ENCODE measurements around the gene RRM2. TPM values are rescaled to one million over a fixed set of nuclear protein-coding genes. Genes with fewer than 3 reads are reported as not detected.

The RRM2 gene
- total and polyA plus RNA-seq, 2 of the 4 experiments (the other 2 are of a cell fraction): 53.6 to 68.5 TPM

DNA sequence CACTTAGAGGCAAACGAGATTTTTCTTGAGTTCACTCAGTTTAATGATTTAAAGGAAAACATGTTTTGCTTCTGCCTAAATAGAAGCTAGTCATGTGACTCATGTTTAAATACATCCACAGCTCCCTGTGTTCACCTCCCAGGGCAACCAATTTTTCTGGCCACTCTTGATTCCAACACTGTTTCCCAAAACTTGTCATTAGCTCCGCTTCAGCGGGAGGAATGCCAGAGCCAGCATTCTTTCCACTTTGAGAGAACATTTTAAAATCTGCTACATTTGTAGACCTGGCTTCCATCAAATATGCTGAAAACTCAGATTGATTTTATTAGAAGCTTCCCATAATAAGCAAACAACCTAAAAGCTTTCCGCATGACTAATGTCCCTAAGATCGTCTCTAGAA, 39.5 kb upstream of the RRM2 start:
- H4K91ac ChIP-seq (ENCODE audit: insufficient read depth, low read depth, low read length): no peak overlapping the region
- no peak for DNase-seq
- 0 out of 2 replicates have a peak, but pooled peaks cover 3% of the 10 kb centered on the region for H4K20me1 ChIP-seq (ENCODE audit: insufficient read depth, low read length)
- no peak overlapping the region for H3K18ac ChIP-seq (ENCODE audit: low read depth, low read length)
- no peak overlapping the region for H3K14ac ChIP-seq (replicated peaks; ENCODE audit: low read depth, low read length)
- H3K9me3 ChIP-seq (ENCODE audit: control insufficient read depth, insufficient read depth, low read length): no peaks in the 10 kb centered on the region
- no peak overlapping the region for H3K4ac ChIP-seq (ENCODE audit: low read depth, low read length)
- H4K5ac ChIP-seq (ENCODE audit: low read depth, low read length): no peak overlapping the region
- no peak overlapping the region for H2BK15ac ChIP-seq (ENCODE audit: low read depth, low read length)
- no peak for ATAC-seq (ENCODE audit: low read depth)
- intact Hi-C loops (cut with micrococcal nuclease) (no loop called here), in situ Hi-C loops (cut with MboI; ENCODE audit: low sequenced_read_pairs) (no loop called here), dilution Hi-C loops (cut with HindIII; ENCODE audit: low sequenced_read_pairs, unreplicated experiment) (no loop called here)
- H2AK9ac ChIP-seq (replicated peaks; ENCODE audit: low read depth, low read length, poor library complexity): no peak overlapping the region
- no peak overlapping the region for H3K9ac ChIP-seq (ENCODE audit: low read depth, low read length)
- no peak overlapping the region for H2AFZ ChIP-seq (replicated peaks; ENCODE audit: low read length, poor library complexity)
- no peaks in the 10 kb centered on the region for H3K36me3 ChIP-seq (ENCODE audit: control insufficient read depth, insufficient read depth, low read length)
- H3K27me3 ChIP-seq (ENCODE audit: control insufficient read depth, insufficient read depth, low read length): peaks cover 64% of the 10 kb centered on the region
- H3K9me1 ChIP-seq (ENCODE audit: insufficient read depth, low read length): no peaks in the 10 kb centered on the region; the same call in 1 of the 2 replicates
- H3K23ac ChIP-seq (ENCODE audit: low read depth, low read length): no peak overlapping the region
- no peak overlapping the region for H2BK5ac ChIP-seq (ENCODE audit: low read depth, low read length, poor library complexity, severe bottlenecking)
- H3K56ac ChIP-seq (ENCODE audit: extremely low read depth, insufficient read depth, low read length): no peak overlapping the region
- no peak overlapping the region for H2BK20ac ChIP-seq (ENCODE audit: low read depth, low read length)
- no peak for TF ChIP-seq BHLHE40 (IDR thresholded peaks at IDR 0.05; ENCODE audit: low read depth, low read length)
- TF ChIP-seq RAD21 (IDR thresholded peaks at IDR 0.05; ENCODE audit: low read length): no peak
- TF ChIP-seq CEBPB (IDR thresholded peaks at IDR 0.05; ENCODE audit: low read depth, low read length): no peak
- no peak for TF ChIP-seq RFX5 (IDR thresholded peaks at IDR 0.05; ENCODE audit: low read depth, low read length)
- TF ChIP-seq RCOR1 (IDR thresholded peaks at IDR 0.05; ENCODE audit: insufficient replicate concordance, low read length): no peak
- TF ChIP-seq CHD1 (IDR thresholded peaks at IDR 0.05; ENCODE audit: low read depth, low read length): no peak
- TF ChIP-seq NFE2L2 (IDR thresholded peaks at IDR 0.05; ENCODE audit: low read depth, low read length): no peak
- TF ChIP-seq MXI1 (IDR thresholded peaks at IDR 0.05; ENCODE audit: borderline replicate concordance, low read depth, low read length): no peak
- TF ChIP-seq, protein P1, sequence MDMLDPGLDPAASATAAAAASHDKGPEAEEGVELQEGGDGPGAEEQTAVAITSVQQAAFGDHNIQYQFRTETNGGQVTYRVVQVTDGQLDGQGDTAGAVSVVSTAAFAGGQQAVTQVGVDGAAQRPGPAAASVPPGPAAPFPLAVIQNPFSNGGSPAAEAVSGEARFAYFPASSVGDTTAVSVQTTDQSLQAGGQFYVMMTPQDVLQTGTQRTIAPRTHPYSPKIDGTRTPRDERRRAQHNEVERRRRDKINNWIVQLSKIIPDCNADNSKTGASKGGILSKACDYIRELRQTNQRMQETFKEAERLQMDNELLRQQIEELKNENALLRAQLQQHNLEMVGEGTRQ (IDR thresholded peaks at IDR 0.05; ENCODE audit: low read depth, low read length): no peak
- TF ChIP-seq MAFK (IDR thresholded peaks at IDR 0.05; ENCODE audit: low read depth, low read length): no peak
- TF ChIP-seq MAZ (IDR thresholded peaks at IDR 0.05; ENCODE audit: borderline replicate concordance, low read depth, low read length): no peak
- no peak for TF ChIP-seq ELK1 (IDR thresholded peaks at IDR 0.05; ENCODE audit: borderline replicate concordance, low read depth, low read length)
- TF ChIP-seq SMC3 (IDR thresholded peaks at IDR 0.05; ENCODE audit: low read depth, low read length): no peak
- no peak overlapping the region for H3K4me2 ChIP-seq (ENCODE audit: low read depth, low read length)
- no peak overlapping the region for H2AK5ac ChIP-seq (ENCODE audit: low read depth, low read length)
- ChIA-PET POLR2A (ENCODE audit: unreplicated experiment) (no interaction called here), CTCF (interaction anchor here (0.6 to 1.3 kb wide), 4 partner anchors 10 to 352 kb away, joined by 3 to 9 read pairs (median 6); no protein-coding TSS in a partner anchor)
- 48% methylated on average over 2 of the region's 5 CpGs; no CpG with 5 or more reads in 1 of the 2 experiments for WGBS, 2 experiments (ENCODE audit: extremely low coverage in 2 of 2, insufficient read length in 1 of 2)
- H3K27ac ChIP-seq (ENCODE audit: insufficient read depth, low read length): no peak overlapping the region
- H3K4me1 ChIP-seq (ENCODE audit: control insufficient read depth, insufficient read depth, low read length): 0 out of 2 replicates have a peak, but pooled peaks cover 2% of the 10 kb centered on the region
- no peaks in the 10 kb centered on the region for H3K79me1 ChIP-seq (ENCODE audit: low read depth in 1 of 2, low read length in 2 of 2)
- H2BK120ac ChIP-seq (ENCODE audit: low read depth, low read length): no peak overlapping the region
- H4K8ac ChIP-seq (ENCODE audit: low read depth in 2 of 2, low read length in 2 of 2): no peak overlapping the region
- H3K4me3 ChIP-seq (ENCODE audit: insufficient read depth, low read depth, low read length): no peak overlapping the region
- BruUV-seq (replicated peaks): no TSS peak
